Brain microvascular endothelial cell (primary cell): ENCODE measurements around the gene SLC25A17.
"Not testable (repeated sequence)": the region's sequence is repeated elsewhere in the genome, so short reads cannot be mapped to it uniquely, and the experiment has no call there.

Source experiments
- DNase-seq: peaks from one replicate; pipeline ENCODE4 v3.0.0-alpha.2; 2020
- H3K27ac ChIP-seq: fragments of 250-450 bp; sonication (Bioruptor Pico); 2 replicates; pipeline ENCODE4 v1.5.1; 2020; ENCODE audit warnings: mild to moderate bottlenecking, moderate library complexity
- H3K27me3 ChIP-seq: fragments of 250-450 bp; sonication (Bioruptor Pico); replicated peaks from 2 replicates; pipeline ENCODE4 v1.5.1; 2020; ENCODE audit warnings: mild to moderate bottlenecking
- H3K36me3 ChIP-seq: fragments of 250-450 bp; sonication (Bioruptor Pico); replicated peaks from 2 replicates; pipeline ENCODE4 v1.5.1; 2020; ENCODE audit warnings: mild to moderate bottlenecking
- H3K4me3 ChIP-seq: 2 replicates; pipeline ENCODE4 v1.5.1; 2011; ENCODE audit warnings: low read depth, mild to moderate bottlenecking, control low read depth, low read length, moderate library complexity
- CTCF ChIP-seq: IDR thresholded peaks from 2 replicates; pipeline ENCODE4 v1.5.1; 2011; ENCODE audit warnings: low read depth, mild to moderate bottlenecking, moderate library complexity, low read length, control low read depth, inconsistent platforms; ENCODE audit errors: missing control alignments
- in situ Hi-C: cut with HindIII; loops from 2 replicates; pipeline ENCODE4 v1.10.0; 2017; ENCODE audit warnings: low sequenced_read_pairs, low pct_ligation_motif_present

Gene SLC25A17

GRCh38 chr22:40818747-40819598 is at the start of gene SLC25A17:
Gene SLC25A17 (minus strand): TSS chr22:40819346. CDS start chr22:40819248, 98 bp downstream.
- in situ Hi-C loops, result no loop called here
- peak within 1 kb of the TSS; percentile 60 for H3K27ac ChIP-seq
- H3K27me3 ChIP-seq, result no peaks in the 10 kb centered on the region
- peaks cover 10% of the 10 kb centered on the region for H3K36me3 ChIP-seq
- peak within 1 kb of the TSS; percentile 99 for H3K4me3 ChIP-seq
- TF ChIP-seq CTCF, result peak; percentile 69
- peak; percentile 63 for DNase-seq

- H3K27ac ChIP-seq, H3K4me3 ChIP-seq, H3K27me3 ChIP-seq, H3K36me3 ChIP-seq, in situ Hi-C loops, DNase-seq: not testable (repeated sequence)
Measured at GRCh38 chr22:40868379-40868778, 49.2 kb upstream of the SLC25A17 start.

- Histone ChIP-seq H3K36me3 (no peaks in the 10 kb centered on the region), H3K27me3 (no peaks in the 10 kb centered on the region), H3K27ac (no peak overlapping the region), H3K4me3 (no peak overlapping the region)
- in situ Hi-C loops, result no loop called here
- DNase-seq, result no peak
- no peak for TF ChIP-seq CTCF
Measured at GRCh38 chr22:40867109-40867508, 48.0 kb upstream of the SLC25A17 start.

GRCh38 chr22:40862537-40862936 is 43.4 kb upstream of the SLC25A17 start:
- H3K27me3 ChIP-seq, result no peaks in the 10 kb centered on the region
- no peak for DNase-seq
- in situ Hi-C loops, result no loop called here
- TF ChIP-seq CTCF, result no peak
- no peak overlapping the region for H3K4me3 ChIP-seq
- H3K27ac ChIP-seq, result no peak overlapping the region
- no peaks in the 10 kb centered on the region for H3K36me3 ChIP-seq

GRCh38 chr22:40862013-40862412 is 42.9 kb upstream of the SLC25A17 start, which contains the start of gene DNAJB7:
Gene DNAJB7 (minus strand): TSS chr22:40862113. CDS start chr22:40861994, 119 bp downstream.
- no peak for TF ChIP-seq CTCF
- H3K27ac ChIP-seq, result no peak within 1 kb of the TSS
- no peak within 1 kb of the TSS for H3K4me3 ChIP-seq
- no peaks in the 10 kb centered on the region for H3K36me3 ChIP-seq
- DNase-seq, result no peak
- no peaks in the 10 kb centered on the region for H3K27me3 ChIP-seq
- in situ Hi-C loops, result no loop called here

GRCh38 chr22:40857309-40857855 is 38.2 kb upstream of the SLC25A17 start:
- in situ Hi-C loops, result no loop called here
- TF ChIP-seq CTCF, result no peak
- Histone ChIP-seq H3K4me3 (peak overlapping the region; percentile 97), H3K27ac (peak overlapping the region; percentile 99), H3K36me3 (no peaks in the 10 kb centered on the region), H3K27me3 (no peaks in the 10 kb centered on the region)
- DNase-seq, result no peak
